Fibroblast of lung (primary cell): ENCODE data around the gene TOR1B. TPM values are rescaled to one million over a fixed set of nuclear protein-coding genes. Genes with fewer than 3 reads are reported as not detected.

Experiments used
- DNase-seq, 2 donors: peaks; one replicate each; pipeline versions ENCODE4 v3.0.0 to v3.0.0-alpha.2; 2010; ENCODE audit warnings: low read depth in 2 of 2
- H2AFZ ChIP-seq: 2 replicates; pipeline ENCODE4 v1.5.1; 2012; ENCODE audit warnings: low read length, control low read depth, inconsistent platforms
- H3K27ac ChIP-seq: 2 replicates; pipeline ENCODE4 v1.5.1; 2011; ENCODE audit warnings: low read length, control low read depth; ENCODE audit not compliant: insufficient read depth
- H3K27me3 ChIP-seq: 2 replicates; pipeline ENCODE4 v1.5.1; 2011; ENCODE audit warnings: mild to moderate bottlenecking, low read length; ENCODE audit not compliant: control insufficient read depth, insufficient read depth
- H3K36me3 ChIP-seq: 2 replicates; pipeline ENCODE4 v1.5.1; 2011; ENCODE audit warnings: low read length; ENCODE audit not compliant: control insufficient read depth, insufficient read depth
- H3K4me1 ChIP-seq: 2 replicates; pipeline ENCODE4 v1.5.1; 2011; ENCODE audit warnings: low read length; ENCODE audit not compliant: control insufficient read depth, insufficient read depth; ENCODE audit errors: extremely low read depth
- H3K4me2 ChIP-seq: 2 replicates; pipeline ENCODE4 v1.5.1; 2011; ENCODE audit warnings: low read length, control low read depth; ENCODE audit not compliant: insufficient read depth; ENCODE audit errors: extremely low read depth
- H3K4me3 ChIP-seq, 4 experiments: fragments of 200-600 bp in 1 of 4; sonication (generic) in 1 of 4; replicated peaks in 1 of 4; 2 replicates each; pipeline ENCODE4 v1.5.1; 2011 to 2016; ENCODE audit warnings: low read length in 4 of 4, low read depth in 3 of 4, mild to moderate bottlenecking in 3 of 4, control low read depth in 2 of 4, inconsistent platforms in 1 of 4, mixed read lengths in 1 of 4; ENCODE audit not compliant: insufficient read depth in 1 of 4; ENCODE audit errors: control extremely low read depth in 1 of 4
- H3K79me2 ChIP-seq: 2 replicates; pipeline ENCODE4 v1.5.1; 2012; ENCODE audit warnings: mild to moderate bottlenecking, low read length, inconsistent platforms; ENCODE audit not compliant: control insufficient read depth, insufficient read depth
- H3K9ac ChIP-seq: 2 replicates; pipeline ENCODE4 v1.5.1; 2011; ENCODE audit warnings: mild to moderate bottlenecking, low read length, control low read depth; ENCODE audit not compliant: insufficient read depth
- H3K9me3 ChIP-seq: 2 replicates; pipeline ENCODE4 v1.5.1; 2012; ENCODE audit warnings: low read depth, low read length; ENCODE audit not compliant: control insufficient read depth, insufficient read depth
- H4K20me1 ChIP-seq: 2 replicates; pipeline ENCODE4 v1.5.1; 2011; ENCODE audit warnings: low read length; ENCODE audit not compliant: control insufficient read depth, insufficient read depth; ENCODE audit errors: extremely low read depth
- CTCF ChIP-seq, 2 donors: IDR thresholded peaks in 1 of 2; conservative IDR thresholded peaks in 1 of 2; 1 replicate in 1 of 2; 2 replicates in 1 of 2; pipeline ENCODE4 v1.5.1; 2011 to 2012; ENCODE audit warnings: low read length in 2 of 2, control low read depth in 1 of 2, inconsistent platforms in 1 of 2, low read depth in 1 of 2, mild to moderate bottlenecking in 1 of 2
- EZH2 ChIP-seq: IDR thresholded peaks from 2 replicates; pipeline ENCODE4 v1.5.1; 2012; ENCODE audit warnings: low read length, control low read depth, mild to moderate bottlenecking; ENCODE audit errors: missing control alignments
- polyA plus RNA-seq, 2 donors: library from polyadenylated mRNA; depleted of rRNA in 1 of 2; stranded (reverse) in 1 of 2; unstranded in 1 of 2; fragments of >200 nt; gene quantifications; 2 replicates each; pipeline ENCODE4 v1.2.1, GENCODE V29; 2011 to 2012; ENCODE audit warnings: missing spikeins in 1 of 2
- total RNA-seq: library from RNA; depleted of rRNA; stranded (reverse); fragments of >200 nt; gene quantifications from 2 replicates; pipeline ENCODE4 v1.2.1, GENCODE V29; 2014

The TOR1B gene
- total and polyA plus RNA-seq, 2 donors (not counting 1 experiment from before 2014, with no cell fraction given), result 20.3 to 33.6 TPM

- H3K9me3 ChIP-seq, result no peaks in the 10 kb centered on the region
- peaks cover 23% of the 10 kb centered on the region for H3K36me3 ChIP-seq
- no peak overlapping the region for H3K9ac ChIP-seq
- no peaks in the 10 kb centered on the region for H3K4me1 ChIP-seq
- no peak overlapping the region for H2AFZ ChIP-seq
- no peak for TF ChIP-seq EZH2
- TF ChIP-seq CTCF (conservative IDR thresholded peaks at IDR 0.05 in 1 of 2, IDR thresholded peaks at IDR 0.05 in 1 of 2; ENCODE audit: low read depth in 1 of 2, low read length in 2 of 2), result no peak
- H3K4me2 ChIP-seq, result no peak overlapping the region
- H3K27ac ChIP-seq, result no peak overlapping the region
- no peak overlapping the region for H3K4me3 ChIP-seq
- H3K27me3 ChIP-seq, result no peaks in the 10 kb centered on the region
- H4K20me1 ChIP-seq, result no peaks in the 10 kb centered on the region
- no peak for DNase-seq
- no peaks in the 10 kb centered on the region for H3K79me2 ChIP-seq
These were observed 10.7 kb downstream of the TOR1B start for GRCh38 chr9:129813661-129814060.

- Histone ChIP-seq H3K9ac (no peak overlapping the region), H3K27ac (no peak overlapping the region), H3K27me3 (no peaks in the 10 kb centered on the region), H2AFZ (no peak overlapping the region), H3K9me3 (no peaks in the 10 kb centered on the region), H3K4me3 (no peak overlapping the region), H3K79me2 (no peaks in the 10 kb centered on the region), H4K20me1 (no peaks in the 10 kb centered on the region), H3K4me2 (no peak overlapping the region), H3K36me3 (peaks cover 23% of the 10 kb centered on the region), H3K4me1 (no peaks in the 10 kb centered on the region)
- TF ChIP-seq CTCF (conservative IDR thresholded peaks at IDR 0.05 in 1 of 2, IDR thresholded peaks at IDR 0.05 in 1 of 2; ENCODE audit: low read depth in 1 of 2, low read length in 2 of 2) (no peak), EZH2 (no peak)
- DNase-seq, result no peak
These were observed 11.6 kb downstream of the TOR1B start for GRCh38 chr9:129814432-129815223.

GRCh38 chr9:129815278-129815677 is 12.3 kb downstream of the TOR1B start:
- no peak overlapping the region for H3K4me3 ChIP-seq
- no peaks in the 10 kb centered on the region for H3K4me1 ChIP-seq
- no peak overlapping the region for H3K9ac ChIP-seq
- no peak overlapping the region for H3K4me2 ChIP-seq
- H4K20me1 ChIP-seq, result no peaks in the 10 kb centered on the region
- no peak for TF ChIP-seq EZH2
- no peak for DNase-seq
- no peaks in the 10 kb centered on the region for H3K9me3 ChIP-seq
- H3K27me3 ChIP-seq, result no peaks in the 10 kb centered on the region
- H2AFZ ChIP-seq, result no peak overlapping the region
- H3K27ac ChIP-seq, result no peak overlapping the region
- H3K79me2 ChIP-seq, result no peaks in the 10 kb centered on the region
- H3K36me3 ChIP-seq, result peaks cover 21% of the 10 kb centered on the region
